Placental epithelial cell (primary cell): ENCODE data around the gene KAT5. TPM values are rescaled to one million over a fixed set of nuclear protein-coding genes. Genes with fewer than 3 reads are reported as not detected.

Experiments
- small RNA-seq: library from RNA; depleted of rRNA; stranded (forward); fragments of <200 nt; gene quantifications from one replicate; pipeline ENCODE3, GENCODE V24; 2012
- total RNA-seq: library from RNA; depleted of rRNA; stranded (reverse); fragments of >200 nt; gene quantifications from 2 replicates; pipeline ENCODE4 v1.2.3, GENCODE V29; 2012

KAT5 gene
- 53.2 and 67.1 TPM in 2 replicates for total RNA-seq

GRCh38 chr11:65711785-65712632 lies at the start of gene KAT5:
TSS of gene KAT5 (plus strand) at chr11:65712252. CDS start at chr11:65712268, 16 bp downstream.

GRCh38 chr11:65662799-65663638 lies 49.0 kb upstream of the KAT5 start, which contains the start of gene RELA:
TSS of gene RELA (minus strand) at chr11:65662916. CDS start at chr11:65662832, 84 bp downstream.

DNA sequence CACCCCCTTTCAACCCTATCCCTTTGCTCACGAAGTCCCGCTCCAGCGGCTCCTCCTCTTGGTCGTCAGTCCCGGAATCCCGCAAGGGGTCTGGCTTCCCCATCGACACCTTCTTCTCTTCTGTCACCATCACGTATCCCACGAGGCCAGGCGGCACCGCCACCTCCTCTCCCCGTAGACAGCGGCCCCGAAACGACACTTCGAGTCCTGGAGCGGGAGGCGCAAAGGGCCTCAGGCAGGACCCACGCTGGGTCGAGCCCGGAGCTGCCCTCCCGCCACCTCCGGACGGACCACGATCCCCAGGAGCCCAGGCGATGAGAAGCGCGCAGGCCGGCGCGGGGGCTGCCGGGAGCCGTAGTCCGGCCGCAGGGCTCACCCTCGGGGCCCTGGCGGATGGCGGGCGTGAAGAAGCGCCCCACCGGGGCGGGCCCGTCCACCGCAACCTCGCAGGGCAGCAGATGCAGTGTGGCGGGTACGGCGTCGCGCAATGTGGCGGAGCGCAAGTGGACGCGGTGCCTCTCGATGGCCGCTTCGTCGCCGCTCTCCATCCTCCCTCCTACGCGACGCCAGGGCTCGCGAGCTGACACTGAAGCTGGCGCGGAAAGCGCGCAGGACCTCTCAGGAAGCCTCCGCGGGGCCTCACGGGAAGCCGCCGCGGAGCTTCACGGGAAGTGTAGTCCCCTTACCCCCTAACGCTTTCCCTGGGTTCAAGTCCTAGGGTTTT lies 8.3 kb downstream of the KAT5 start, which contains the start of gene RNASEH2C:
Gene RNASEH2C (minus strand): TSS at position 588 of the 724 bp plus-strand sequence. CDS start 40 bp downstream, at position 548.

Small RNA genes lying within 50 kb of the gene (small RNA-seq; reads per million reads assigned to genes)
- gene RN7SL309P, result not detected

Other genes with a start within 250 kb of the KAT5 start
- gene MALAT1, start 213.2 kb upstream of the KAT5 start, total RNA-seq, result 9,374 and 20,355 TPM in 2 replicates
- 134 and 143 TPM in 2 replicates for gene SCYL1, start 187.2 kb upstream of the KAT5 start, total RNA-seq
- gene LTBP3, start 153.9 kb upstream of the KAT5 start, total RNA-seq, result 31.7 and 46.3 TPM in 2 replicates
- gene ZNRD2, start 141.8 kb upstream of the KAT5 start, total RNA-seq, result 38.9 and 61.1 TPM in 2 replicates
- gene FAM89B, start 139.7 kb upstream of the KAT5 start, total RNA-seq, result 33.0 and 36.5 TPM in 2 replicates
- gene EHBP1L1, start 136.2 kb upstream of the KAT5 start, total RNA-seq, result 23.9 and 29.1 TPM in 2 replicates
- gene KCNK7, start 116.5 kb upstream of the KAT5 start, total RNA-seq, result 0.54 TPM in 1 of 2 replicates, not detected in the other
- 31.3 and 36.5 TPM in 2 replicates for gene MAP3K11, start 98.0 kb upstream of the KAT5 start, total RNA-seq
- gene PCNX3, start 96.5 kb upstream of the KAT5 start, total RNA-seq, result 28.3 and 47.3 TPM in 2 replicates
- 32.2 and 37.7 TPM in 2 replicates for gene SIPA1, start 74.2 kb upstream of the KAT5 start, total RNA-seq
- 35.7 and 42.7 TPM in 2 replicates for gene RELA, start 49.3 kb upstream of the KAT5 start, total RNA-seq
- gene RNASEH2C, start 8.5 kb downstream of the KAT5 start, total RNA-seq, result 24.7 and 37.1 TPM in 2 replicates
- gene AP5B1, start 68.7 kb downstream of the KAT5 start, total RNA-seq, result 17.0 and 20.0 TPM in 2 replicates
- gene OVOL1, start 74.8 kb downstream of the KAT5 start, total RNA-seq, result 1.3 and 2.0 TPM in 2 replicates
- 1.1 and 5.5 TPM in 2 replicates for gene SNX32, start 121.7 kb downstream of the KAT5 start, total RNA-seq
- 397 and 949 TPM in 2 replicates for gene CFL1, start 145.9 kb downstream of the KAT5 start, total RNA-seq
- 42.0 and 54.2 TPM in 2 replicates for gene MUS81, start 148.2 kb downstream of the KAT5 start, total RNA-seq
- gene EFEMP2, start 160.5 kb downstream of the KAT5 start, total RNA-seq, result 39.4 and 68.7 TPM in 2 replicates
- 0.79 TPM in 1 of 2 replicates, not detected in the other for gene CTSW, start 167.6 kb downstream of the KAT5 start, total RNA-seq
- gene FIBP, start 176.2 kb downstream of the KAT5 start, total RNA-seq, result 110 and 165 TPM in 2 replicates
- 23.2 and 30.0 TPM in 2 replicates for gene CCDC85B, start 178.4 kb downstream of the KAT5 start, total RNA-seq
- gene FOSL1, start 188.1 kb downstream of the KAT5 start, total RNA-seq, result 1.1 and 1.2 TPM in 2 replicates
- gene C11orf68, start 206.8 kb downstream of the KAT5 start, total RNA-seq, result 24.3 and 35.7 TPM in 2 replicates
- gene DRAP1, start 207.2 kb downstream of the KAT5 start, total RNA-seq, result 63.6 and 81.4 TPM in 2 replicates
- not detected in 2 replicates for gene TSGA10IP, start 233.2 kb downstream of the KAT5 start, total RNA-seq
- gene SART1, start 249.5 kb downstream of the KAT5 start, total RNA-seq, result 33.4 and 37.7 TPM in 2 replicates